A549 (cell line): ENCODE data around the gene MCTP1. TPM values are rescaled to one million over a fixed set of nuclear protein-coding genes. Genes with fewer than 3 reads are reported as not detected.

Experiments used
- ATAC-seq, 2 experiments: fragments of 200-7000 bp in 1 of 2; fragments of >200 bp in 1 of 2; cut with Nextera tagmentation in 1 of 2; cut with Tn5 transposase in 1 of 2; 3 replicates each; pipeline versions ENCODE4 v1.8.0 to v1.9.1; 2018 to 2020; ENCODE audit warnings: mild to moderate bottlenecking in 1 of 2, moderate library complexity in 1 of 2
- CTCF ChIA-PET: fragments of 300-600 bp; sonication (Branson Sonifier 250); formaldehyde crosslinking; extraction: SDS; loops from one replicate; lab custom pipeline; 2021; ENCODE audit warnings: antibody characterized with exemption, inconsistent platforms; lab: Yijun Ruan, JAX
- POLR2A ChIA-PET: fragments of 350-600 bp; formaldehyde crosslinking; extraction: SDS; loops from one replicate; lab custom pipeline; 2021; ENCODE audit warnings: antibody characterized with exemption, inconsistent platforms; lab: Yijun Ruan, JAX
- DNase-seq, 2 experiments: peaks; one replicate each; pipeline versions ENCODE4 v3.0.0 to v3.0.0-alpha.2; 2011 to 2016; ENCODE audit warnings: low read depth in 1 of 2, low spot score in 1 of 2
- FAIRE-seq: peaks from 2 replicates; lab custom pipeline; 2011; peaks lifted over from hg19 to GRCh38; lab: Jason Lieb, UNC
- H3K27ac ChIP-seq, 2 experiments: fragments of >200 bp; sonication (Bioruptor Twin); formaldehyde crosslinking; 3 replicates each; pipeline ENCODE4 v1.5.1; 2016 to 2017
- H3K4me1 ChIP-seq: fragments of >200 bp; sonication (Bioruptor Twin); formaldehyde crosslinking; 3 replicates; pipeline ENCODE4 v1.6.1; 2016
- H3K4me2 ChIP-seq: fragments of >200 bp; sonication (Bioruptor Twin); formaldehyde crosslinking; 3 replicates; pipeline ENCODE4 v1.6.1; 2016
- H3K4me3 ChIP-seq: fragments of >200 bp; sonication (Bioruptor Twin); formaldehyde crosslinking; 3 replicates; pipeline ENCODE4 v1.5.1; 2016
- H3K9me3 ChIP-seq: fragments of >200 bp; sonication (Bioruptor Twin); formaldehyde crosslinking; 3 replicates; pipeline ENCODE4 v1.6.1; 2016
- EHMT2 ChIP-seq: fragments of 200-600 bp; sonication (generic); IDR thresholded peaks from 2 replicates; pipeline ENCODE4 v1.6.1; 2016; ENCODE audit warnings: antibody characterized with exemption, low read depth, mild to moderate bottlenecking, moderate library complexity
- EP300 ChIP-seq, 2 experiments: fragments of >200 bp; sonication (Bioruptor Twin); formaldehyde crosslinking; IDR thresholded peaks; 2 replicates in 1 of 2; 3 replicates in 1 of 2; pipeline ENCODE4 v1.6.1; 2016 to 2017
- FOXS1 ChIP-seq: fragments of 250-450 bp; sonication (Bioruptor Pico); IDR thresholded peaks from 2 replicates; pipeline ENCODE4 v1.5.0; 2020; ENCODE audit warnings: mild to moderate bottlenecking, moderate library complexity
- HOXB5 ChIP-seq: fragments of 250-450 bp; sonication (Bioruptor Pico); IDR thresholded peaks from 2 replicates; pipeline ENCODE4 v1.5.0; 2020; ENCODE audit warnings: mild to moderate bottlenecking, moderate library complexity
- KDM5A ChIP-seq: fragments of 200-600 bp; sonication (generic); IDR thresholded peaks from 2 replicates; pipeline ENCODE4 v1.6.1; 2016; ENCODE audit warnings: antibody characterized with exemption, mild to moderate bottlenecking
- MYC ChIP-seq: IDR thresholded peaks from 2 replicates; pipeline ENCODE4 v1.6.1; 2012; ENCODE audit warnings: mild to moderate bottlenecking, inconsistent platforms, low read length, improper control_type of control experiment, borderline replicate concordance
- NR3C1 ChIP-seq: fragments of >200 bp; sonication (Bioruptor Twin); formaldehyde crosslinking; IDR thresholded peaks from 3 replicates; pipeline ENCODE4 v1.6.1; 2017
- RNF2 ChIP-seq: fragments of 200-600 bp; sonication (generic); IDR thresholded peaks from 2 replicates; pipeline ENCODE4 v1.6.1; 2016; ENCODE audit warnings: low read depth, mild to moderate bottlenecking, antibody characterized with exemption, moderate library complexity, borderline replicate concordance
- ZFP36 ChIP-seq: fragments of 450-650 bp; IDR thresholded peaks from 2 replicates; pipeline ENCODE4 v1.6.1; 2014; ENCODE audit warnings: borderline replicate concordance; ENCODE audit not compliant: partially characterized antibody
- ZNF302 ChIP-seq: fragments of 250-450 bp; sonication (Bioruptor Pico); IDR thresholded peaks from 2 replicates; pipeline ENCODE4 v1.9.0; 2021; ENCODE audit warnings: inconsistent platforms, mild to moderate bottlenecking, moderate library complexity
- WGBS: methylation state at CpG from one replicate; pipeline ENCODE4 v1.1.6; 2017; ENCODE audit errors: missing lambda C conversion rate; 5-methylcytosine and 5-hydroxymethylcytosine counted together
- polyA plus RNA-seq, 4 experiments: library from polyadenylated mRNA; depleted of rRNA in 3 of 4; stranded (reverse); fragments of >200 nt; fragmentation: RNase III in 1 of 4; extraction: RNeasy Plus Mini Kit Qiagen cat#74134 plus additional on column Dnase treatment in 1 of 4; gene quantifications; 2 replicates in 3 of 4; 3 replicates in 1 of 4; pipeline ENCODE4 v1.2.3, GENCODE V29; 2011 to 2017
- TF ChIP-seq, protein P1 (sequence below): fragments of 250-450 bp; sonication (Bioruptor Pico); IDR thresholded peaks from 2 replicates; pipeline ENCODE4 v1.5.0; 2021; ENCODE audit warnings: mild to moderate bottlenecking, moderate library complexity, borderline replicate concordance
- TF ChIP-seq, protein P2 (sequence below): fragments of >200 bp; sonication (Bioruptor Twin); formaldehyde crosslinking; IDR thresholded peaks from 3 replicates; pipeline ENCODE4 v1.5.1; 2016
- TF ChIP-seq, protein P3 (sequence below): IDR thresholded peaks from 2 replicates; pipeline ENCODE4 v1.6.1; 2012
- TF ChIP-seq, protein P4 (sequence below): fragments of 150-350 bp; IDR thresholded peaks from 2 replicates; pipeline ENCODE4 v1.6.1; 2014; ENCODE audit warnings: low read depth, mild to moderate bottlenecking, low read length
- TF ChIP-seq, protein P5 (sequence below): fragments of >200 bp; sonication (Bioruptor Twin); formaldehyde crosslinking; IDR thresholded peaks from 3 replicates; pipeline ENCODE4 v1.6.1; 2016
- TF ChIP-seq, protein P6 (sequence below): IDR thresholded peaks from 2 replicates; pipeline ENCODE4 v1.6.1; 2012; ENCODE audit warnings: low read depth, borderline replicate concordance

The MCTP1 gene
- polyA plus RNA-seq, 2 of the 4 experiments (the other 2 are of a cell fraction) = 5.4 to 6.9 TPM

DNA sequence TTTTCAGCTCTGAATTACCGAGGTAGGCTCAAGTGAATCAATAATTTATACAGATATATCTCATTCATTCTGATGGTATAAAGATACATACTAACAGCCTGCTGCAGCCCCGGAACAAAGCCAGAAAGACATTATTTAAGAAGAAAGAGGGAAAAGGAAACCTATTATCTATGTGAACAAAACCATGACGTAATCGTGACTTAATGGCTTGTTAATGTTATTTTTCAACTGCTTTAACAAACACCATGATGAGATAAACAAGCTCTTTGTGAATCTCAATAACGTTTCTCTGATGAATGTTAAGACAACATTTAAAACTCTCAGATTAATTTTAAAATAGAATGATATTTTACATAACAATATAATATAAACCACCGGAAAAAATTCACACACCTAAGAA lies 429.4 kb downstream of the MCTP1 start:
- 63% methylated on average over 6 of the region's 6 CpGs for WGBS
- DNase-seq = no peak
- H3K27ac ChIP-seq = no peak overlapping the region
- H3K4me2 ChIP-seq = no peak overlapping the region
- no peaks in the 10 kb centered on the region for H3K4me1 ChIP-seq
- CTCF ChIA-PET = interaction anchor here (0.6 to 0.9 kb wide), 2 partner anchors 21 to 55 kb away, joined by 3 read pairs; no protein-coding TSS in a partner anchor
- no peak overlapping the region for H3K4me3 ChIP-seq
- TF ChIP-seq ZFP36 (no peak), NR3C1 (no peak), EP300 (IDR thresholded peaks at IDR 0.05) (no peak), RNF2 (no peak), MYC (no peak), HOXB5 (CRISPR knock-in tag) (no peak), ZNF302 (CRISPR knock-in tag) (no peak), FOXS1 (CRISPR knock-in tag) (no peak), EHMT2 (no peak)
- TF ChIP-seq, protein P1, sequence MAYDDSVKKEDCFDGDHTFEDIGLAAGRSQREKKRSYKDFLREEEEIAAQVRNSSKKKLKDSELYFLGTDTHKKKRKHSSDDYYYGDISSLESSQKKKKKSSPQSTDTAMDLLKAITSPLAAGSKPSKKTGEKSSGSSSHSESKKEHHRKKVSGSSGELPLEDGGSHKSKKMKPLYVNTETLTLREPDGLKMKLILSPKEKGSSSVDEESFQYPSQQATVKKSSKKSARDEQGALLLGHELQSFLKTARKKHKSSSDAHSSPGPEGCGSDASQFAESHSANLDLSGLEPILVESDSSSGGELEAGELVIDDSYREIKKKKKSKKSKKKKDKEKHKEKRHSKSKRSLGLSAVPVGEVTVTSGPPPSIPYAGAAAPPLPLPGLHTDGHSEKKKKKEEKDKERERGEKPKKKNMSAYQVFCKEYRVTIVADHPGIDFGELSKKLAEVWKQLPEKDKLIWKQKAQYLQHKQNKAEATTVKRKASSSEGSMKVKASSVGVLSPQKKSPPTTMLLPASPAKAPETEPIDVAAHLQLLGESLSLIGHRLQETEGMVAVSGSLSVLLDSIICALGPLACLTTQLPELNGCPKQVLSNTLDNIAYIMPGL = no peak
- TF ChIP-seq, protein P2, sequence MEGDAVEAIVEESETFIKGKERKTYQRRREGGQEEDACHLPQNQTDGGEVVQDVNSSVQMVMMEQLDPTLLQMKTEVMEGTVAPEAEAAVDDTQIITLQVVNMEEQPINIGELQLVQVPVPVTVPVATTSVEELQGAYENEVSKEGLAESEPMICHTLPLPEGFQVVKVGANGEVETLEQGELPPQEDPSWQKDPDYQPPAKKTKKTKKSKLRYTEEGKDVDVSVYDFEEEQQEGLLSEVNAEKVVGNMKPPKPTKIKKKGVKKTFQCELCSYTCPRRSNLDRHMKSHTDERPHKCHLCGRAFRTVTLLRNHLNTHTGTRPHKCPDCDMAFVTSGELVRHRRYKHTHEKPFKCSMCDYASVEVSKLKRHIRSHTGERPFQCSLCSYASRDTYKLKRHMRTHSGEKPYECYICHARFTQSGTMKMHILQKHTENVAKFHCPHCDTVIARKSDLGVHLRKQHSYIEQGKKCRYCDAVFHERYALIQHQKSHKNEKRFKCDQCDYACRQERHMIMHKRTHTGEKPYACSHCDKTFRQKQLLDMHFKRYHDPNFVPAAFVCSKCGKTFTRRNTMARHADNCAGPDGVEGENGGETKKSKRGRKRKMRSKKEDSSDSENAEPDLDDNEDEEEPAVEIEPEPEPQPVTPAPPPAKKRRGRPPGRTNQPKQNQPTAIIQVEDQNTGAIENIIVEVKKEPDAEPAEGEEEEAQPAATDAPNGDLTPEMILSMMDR = no peak
- TF ChIP-seq, protein P3, sequence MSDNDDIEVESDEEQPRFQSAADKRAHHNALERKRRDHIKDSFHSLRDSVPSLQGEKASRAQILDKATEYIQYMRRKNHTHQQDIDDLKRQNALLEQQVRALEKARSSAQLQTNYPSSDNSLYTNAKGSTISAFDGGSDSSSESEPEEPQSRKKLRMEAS = no peak
- TF ChIP-seq, protein P4, sequence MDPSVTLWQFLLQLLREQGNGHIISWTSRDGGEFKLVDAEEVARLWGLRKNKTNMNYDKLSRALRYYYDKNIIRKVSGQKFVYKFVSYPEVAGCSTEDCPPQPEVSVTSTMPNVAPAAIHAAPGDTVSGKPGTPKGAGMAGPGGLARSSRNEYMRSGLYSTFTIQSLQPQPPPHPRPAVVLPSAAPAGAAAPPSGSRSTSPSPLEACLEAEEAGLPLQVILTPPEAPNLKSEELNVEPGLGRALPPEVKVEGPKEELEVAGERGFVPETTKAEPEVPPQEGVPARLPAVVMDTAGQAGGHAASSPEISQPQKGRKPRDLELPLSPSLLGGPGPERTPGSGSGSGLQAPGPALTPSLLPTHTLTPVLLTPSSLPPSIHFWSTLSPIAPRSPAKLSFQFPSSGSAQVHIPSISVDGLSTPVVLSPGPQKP = no peak
- TF ChIP-seq, protein P5, sequence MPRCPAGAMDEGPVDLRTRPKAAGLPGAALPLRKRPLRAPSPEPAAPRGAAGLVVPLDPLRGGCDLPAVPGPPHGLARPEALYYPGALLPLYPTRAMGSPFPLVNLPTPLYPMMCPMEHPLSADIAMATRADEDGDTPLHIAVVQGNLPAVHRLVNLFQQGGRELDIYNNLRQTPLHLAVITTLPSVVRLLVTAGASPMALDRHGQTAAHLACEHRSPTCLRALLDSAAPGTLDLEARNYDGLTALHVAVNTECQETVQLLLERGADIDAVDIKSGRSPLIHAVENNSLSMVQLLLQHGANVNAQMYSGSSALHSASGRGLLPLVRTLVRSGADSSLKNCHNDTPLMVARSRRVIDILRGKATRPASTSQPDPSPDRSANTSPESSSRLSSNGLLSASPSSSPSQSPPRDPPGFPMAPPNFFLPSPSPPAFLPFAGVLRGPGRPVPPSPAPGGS = no peak
- TF ChIP-seq, protein P6, sequence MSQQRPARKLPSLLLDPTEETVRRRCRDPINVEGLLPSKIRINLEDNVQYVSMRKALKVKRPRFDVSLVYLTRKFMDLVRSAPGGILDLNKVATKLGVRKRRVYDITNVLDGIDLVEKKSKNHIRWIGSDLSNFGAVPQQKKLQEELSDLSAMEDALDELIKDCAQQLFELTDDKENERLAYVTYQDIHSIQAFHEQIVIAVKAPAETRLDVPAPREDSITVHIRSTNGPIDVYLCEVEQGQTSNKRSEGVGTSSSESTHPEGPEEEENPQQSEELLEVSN = no peak
- TF ChIP-seq, all 56 proteins: peak for 0
- H3K9me3 ChIP-seq = no peaks in the 10 kb centered on the region
- FAIRE-seq (no peak), ATAC-seq (no peak)
- POLR2A ChIA-PET = no interaction called here

DNA sequence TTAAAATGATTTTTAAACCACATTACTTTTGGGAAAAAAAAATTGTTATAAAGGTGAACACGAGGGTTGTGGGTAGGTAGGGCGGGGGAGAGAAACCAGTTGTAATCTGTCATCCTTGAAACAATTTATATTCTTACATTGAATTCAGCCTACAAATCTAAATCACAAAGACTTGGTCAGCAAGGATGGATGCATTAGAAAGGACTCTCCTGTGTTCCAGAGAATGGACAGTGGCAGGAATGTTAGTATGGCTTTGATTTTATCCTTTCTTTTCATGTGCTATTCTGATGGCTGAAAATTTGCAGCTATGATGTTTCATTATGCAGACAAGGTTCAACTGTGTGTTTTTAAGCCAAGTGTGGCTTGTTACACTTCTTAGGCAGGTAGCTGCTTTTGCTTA lies 431.8 kb downstream of the MCTP1 start:
- POLR2A ChIA-PET = no interaction called here
- Histone ChIP-seq H3K9me3 (no peaks in the 10 kb centered on the region), H3K4me1 (no peaks in the 10 kb centered on the region), H3K4me3 (no peak overlapping the region)
- 73% methylated on average over 2 of the region's 2 CpGs for WGBS
- ATAC-seq (no peak), FAIRE-seq (no peak)
- no peak for TF ChIP-seq KDM5A
- TF ChIP-seq, protein P3 = no peak
- TF ChIP-seq, protein P6 = no peak
- TF ChIP-seq, all 56 proteins: peak for 0
- H3K4me2 ChIP-seq = no peak overlapping the region
- CTCF ChIA-PET = interaction anchor here (1.3 kb wide), 1 partner anchor 12 kb away, joined by 4 read pairs; no protein-coding TSS in a partner anchor
- no peak for DNase-seq
- H3K27ac ChIP-seq = no peak overlapping the region
